H9 (cell line): ENCODE results near the gene PMIS2. TPM values are rescaled to one million over a fixed set of nuclear protein-coding genes. Genes with fewer than 3 reads are reported as not detected.

ENCODE experiments used
- DNase-seq: peaks from one replicate; pipeline ENCODE4 v3.0.0-alpha.2; 2017
- H2AFZ ChIP-seq: one replicate; pipeline ENCODE4 v1.6.1; 2013; ENCODE audit warnings: mild to moderate bottlenecking, low read length, control low read depth, moderate library complexity
- H2AK5ac ChIP-seq: 2 replicates; pipeline ENCODE4 v1.6.1; 2013; ENCODE audit warnings: low read length, control low read depth, mixed read lengths; ENCODE audit not compliant: insufficient read length
- H2BK120ac ChIP-seq: one replicate; pipeline ENCODE4 v1.6.1; 2013; ENCODE audit warnings: low read depth, mild to moderate bottlenecking, low read length, control low read depth, inconsistent platforms; ENCODE audit not compliant: poor library complexity, severe bottlenecking
- H2BK12ac ChIP-seq: 2 replicates; pipeline ENCODE4 v1.6.1; 2013; ENCODE audit warnings: low read length, control low read depth, mixed read lengths, low read depth; ENCODE audit not compliant: insufficient read length
- H2BK15ac ChIP-seq: 2 replicates; pipeline ENCODE4 v1.6.1; 2013; ENCODE audit warnings: low read depth, low read length, control low read depth
- H2BK20ac ChIP-seq: one replicate; pipeline ENCODE4 v1.6.1; 2013; ENCODE audit warnings: low read depth, mild to moderate bottlenecking, low read length, control low read depth, inconsistent platforms; ENCODE audit not compliant: poor library complexity, severe bottlenecking
- H2BK5ac ChIP-seq: 2 replicates; pipeline ENCODE4 v1.6.1; 2013; ENCODE audit warnings: low read length, control low read depth, mixed read lengths; ENCODE audit not compliant: insufficient read length
- H3K14ac ChIP-seq: 2 replicates; pipeline ENCODE4 v1.6.1; 2013; ENCODE audit warnings: low read length, control low read depth; ENCODE audit not compliant: insufficient read depth
- H3K18ac ChIP-seq: 2 replicates; pipeline ENCODE4 v1.6.1; 2013; ENCODE audit warnings: low read depth, mild to moderate bottlenecking, mixed read lengths, low read length, control low read depth; ENCODE audit not compliant: insufficient read length
- H3K23ac ChIP-seq: 2 replicates; pipeline ENCODE4 v1.6.1; 2013; ENCODE audit warnings: low read length, control low read depth, mixed read lengths, low read depth; ENCODE audit not compliant: insufficient read length
- H3K23me2 ChIP-seq: 2 replicates; pipeline ENCODE4 v1.6.1; 2013; ENCODE audit warnings: low read depth, mild to moderate bottlenecking, mixed read lengths, low read length, control low read depth; ENCODE audit not compliant: insufficient read length, poor library complexity, severe bottlenecking
- H3K27ac ChIP-seq: 2 replicates; pipeline ENCODE4 v1.5.1; 2013; ENCODE audit warnings: low read length, control low read depth, mixed read lengths, low read depth; ENCODE audit not compliant: insufficient read length
- H3K27me3 ChIP-seq: 2 replicates; pipeline ENCODE4 v1.6.1; 2013; ENCODE audit warnings: low read length, control low read depth, inconsistent platforms; ENCODE audit not compliant: insufficient read depth
- H3K4ac ChIP-seq: 2 replicates; pipeline ENCODE4 v1.6.1; 2013; ENCODE audit warnings: low read depth, mild to moderate bottlenecking, control low read depth, inconsistent platforms, low read length, moderate library complexity
- H3K4me1 ChIP-seq: 2 replicates; pipeline ENCODE4 v1.6.1; 2013; ENCODE audit warnings: low read length, control low read depth, inconsistent platforms; ENCODE audit not compliant: insufficient read depth
- H3K4me2 ChIP-seq: 2 replicates; pipeline ENCODE4 v1.6.1; 2013; ENCODE audit warnings: low read length, control low read depth, mixed read lengths; ENCODE audit not compliant: insufficient read length, insufficient read depth
- H3K56ac ChIP-seq: 2 replicates; pipeline ENCODE4 v1.6.1; 2013; ENCODE audit warnings: low read depth, mild to moderate bottlenecking, mixed read lengths, low read length, control low read depth; ENCODE audit not compliant: insufficient read length
- H3K79me1 ChIP-seq: 2 replicates; pipeline ENCODE4 v1.6.1; 2013; ENCODE audit warnings: low read depth, mild to moderate bottlenecking, moderate library complexity, low read length, control low read depth, inconsistent platforms; ENCODE audit not compliant: insufficient read depth, poor library complexity, severe bottlenecking
- H3K79me2 ChIP-seq: 2 replicates; pipeline ENCODE4 v1.6.1; 2013; ENCODE audit warnings: low read length, control low read depth, inconsistent platforms; ENCODE audit not compliant: insufficient read depth
- H3K9ac ChIP-seq: 2 replicates; pipeline ENCODE4 v1.6.1; 2013; ENCODE audit warnings: low read length, control low read depth, mixed read lengths; ENCODE audit not compliant: insufficient read length; ENCODE audit errors: extremely low read depth
- H3K9me3 ChIP-seq: one replicate; pipeline ENCODE4 v1.6.1; 2013; ENCODE audit warnings: low read depth, low read length, inconsistent platforms; ENCODE audit not compliant: control insufficient read depth
- H3T11ph ChIP-seq: one replicate; pipeline ENCODE4 v1.6.1; 2013; ENCODE audit warnings: mild to moderate bottlenecking, low read length, control low read depth, inconsistent platforms
- H4K20me1 ChIP-seq: one replicate; pipeline ENCODE4 v1.6.1; 2013; ENCODE audit not compliant: control insufficient read depth, insufficient read length, insufficient read depth
- H4K5ac ChIP-seq: 2 replicates; pipeline ENCODE4 v1.6.1; 2013; ENCODE audit warnings: low read depth, mild to moderate bottlenecking, mixed read lengths, low read length, control low read depth; ENCODE audit not compliant: insufficient read length
- H4K8ac ChIP-seq: replicated peaks from 2 replicates; pipeline ENCODE4 v1.6.1; 2013; ENCODE audit warnings: low read length, control low read depth, mixed read lengths, low read depth; ENCODE audit not compliant: insufficient read length
- H4K91ac ChIP-seq: 2 replicates; pipeline ENCODE4 v1.6.1; 2013; ENCODE audit warnings: low read depth, mild to moderate bottlenecking, moderate library complexity, mixed read lengths, low read length, control low read depth; ENCODE audit not compliant: insufficient read length
- H3K27ac Mint-ChIP-seq, 3 experiments: 2 replicates in 2 of 3; 3 replicates in 1 of 3; pipeline ENCODE4 v1.8.0; 2020 to 2021; ENCODE audit warnings: mixed read lengths in 3 of 3, mild to moderate bottlenecking in 1 of 3, moderate library complexity in 1 of 3
- H3K27me3 Mint-ChIP-seq: 2 replicates; pipeline ENCODE4 v1.8.0; 2021; ENCODE audit warnings: low read depth, mild to moderate bottlenecking, moderate library complexity, mixed read lengths
- H3K36me3 Mint-ChIP-seq, 3 experiments: 2 replicates in 2 of 3; 3 replicates in 1 of 3; pipeline ENCODE4 v1.8.0; 2020 to 2021; ENCODE audit warnings: low read depth in 3 of 3, mixed read lengths in 3 of 3; ENCODE audit not compliant: insufficient read depth in 1 of 3
- H3K4me1 Mint-ChIP-seq, 2 experiments: 2 replicates each; pipeline ENCODE4 v1.8.0; 2020; ENCODE audit warnings: mixed read lengths in 2 of 2
- H3K4me3 Mint-ChIP-seq, 2 experiments: 2 replicates in 1 of 2; 3 replicates in 1 of 2; pipeline ENCODE4 v1.8.0; 2020 to 2021; ENCODE audit warnings: mild to moderate bottlenecking in 2 of 2, mixed read lengths in 2 of 2, moderate library complexity in 1 of 2
- H3K9me3 Mint-ChIP-seq, 2 experiments: 2 replicates in 1 of 2; 3 replicates in 1 of 2; pipeline ENCODE4 v1.8.0; 2020; ENCODE audit warnings: mild to moderate bottlenecking in 2 of 2, mixed read lengths in 2 of 2, moderate library complexity in 1 of 2
- WGBS: extraction: QIAGEN DNeasy Blood & Tissue Kit; methylation state at CpG from one replicate; pipeline ENCODE4 v1.1.7; 2013; ENCODE audit warnings: missing lambda C conversion rate, low lambda C conversion rate, mixed read lengths; ENCODE audit not compliant: insufficient read length; ENCODE audit errors: extremely low coverage; 5-methylcytosine and 5-hydroxymethylcytosine counted together
- total RNA-seq: library from RNA; stranded (reverse); gene quantifications from 2 replicates; pipeline ENCODE4 v1.2.1, GENCODE V29; 2021
- TF ChIP-seq, protein P1 (sequence below): fragments of 200-600 bp; sonication (generic); conservative IDR thresholded peaks from 3 replicates; pipeline ENCODE4 v1.8.0; 2021; ENCODE audit warnings: antibody characterized with exemption, mild to moderate bottlenecking

The PMIS2 gene
- total RNA-seq, 1 experiment from 2014 or later: not detected

GRCh38 chr19:35545855-35546381 lies 40.1 kb upstream of the PMIS2 start:
- peaks cover 13% of the 10 kb centered on the region for H3K23me2 ChIP-seq
- peaks cover 15 to 68% (median 46%) of the 10 kb centered on the region in 3 experiments; a peak in 6 of 7 replicates for H3K36me3 Mint-ChIP-seq
- H3K56ac ChIP-seq: no peak overlapping the region
- H3K27me3 Mint-ChIP-seq: no peaks in the 10 kb centered on the region
- peak overlapping the region; percentile 90 for H3K4me2 ChIP-seq
- H4K8ac ChIP-seq: no peak overlapping the region
- no peak for DNase-seq
- peaks cover 6% of the 10 kb centered on the region; the same call in 1 of the 2 replicates for H3K4me1 ChIP-seq
- H3K9me3 ChIP-seq: no peaks in the 10 kb centered on the region
- peak overlapping the region; percentile 42 for H3K14ac ChIP-seq
- H3K4me3 Mint-ChIP-seq: peak overlapping the region; percentile 95 to 97
- peaks cover 24 to 28% of the 10 kb centered on the region in 2 experiments for H3K4me1 Mint-ChIP-seq
- no peaks in the 10 kb centered on the region for H4K20me1 ChIP-seq
- H3K18ac ChIP-seq: peak overlapping the region; percentile 80
- no CpG with 5 or more reads among the region's 27 CpGs for WGBS
- no peak overlapping the region for H3K23ac ChIP-seq
- H4K5ac ChIP-seq: no peak overlapping the region
- H3K9me3 Mint-ChIP-seq: no peaks in the 10 kb centered on the region
- no peaks in the 10 kb centered on the region for H3K27me3 ChIP-seq
- H3K9ac ChIP-seq: peak overlapping the region; percentile 80
- no peak overlapping the region for H3K4ac ChIP-seq
- H2AK5ac ChIP-seq: no peak overlapping the region
- H2BK120ac ChIP-seq: no peak overlapping the region
- H4K91ac ChIP-seq: no peak overlapping the region
- no peak overlapping the region for H2BK5ac ChIP-seq
- H2BK20ac ChIP-seq: no peak overlapping the region
- TF ChIP-seq, protein P1, sequence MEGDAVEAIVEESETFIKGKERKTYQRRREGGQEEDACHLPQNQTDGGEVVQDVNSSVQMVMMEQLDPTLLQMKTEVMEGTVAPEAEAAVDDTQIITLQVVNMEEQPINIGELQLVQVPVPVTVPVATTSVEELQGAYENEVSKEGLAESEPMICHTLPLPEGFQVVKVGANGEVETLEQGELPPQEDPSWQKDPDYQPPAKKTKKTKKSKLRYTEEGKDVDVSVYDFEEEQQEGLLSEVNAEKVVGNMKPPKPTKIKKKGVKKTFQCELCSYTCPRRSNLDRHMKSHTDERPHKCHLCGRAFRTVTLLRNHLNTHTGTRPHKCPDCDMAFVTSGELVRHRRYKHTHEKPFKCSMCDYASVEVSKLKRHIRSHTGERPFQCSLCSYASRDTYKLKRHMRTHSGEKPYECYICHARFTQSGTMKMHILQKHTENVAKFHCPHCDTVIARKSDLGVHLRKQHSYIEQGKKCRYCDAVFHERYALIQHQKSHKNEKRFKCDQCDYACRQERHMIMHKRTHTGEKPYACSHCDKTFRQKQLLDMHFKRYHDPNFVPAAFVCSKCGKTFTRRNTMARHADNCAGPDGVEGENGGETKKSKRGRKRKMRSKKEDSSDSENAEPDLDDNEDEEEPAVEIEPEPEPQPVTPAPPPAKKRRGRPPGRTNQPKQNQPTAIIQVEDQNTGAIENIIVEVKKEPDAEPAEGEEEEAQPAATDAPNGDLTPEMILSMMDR: no peak
- H3K27ac Mint-ChIP-seq: peak overlapping the region in 2 of 3 experiments; percentile 67 to 92; a peak in 2 of 7 replicates
- H3K79me2 ChIP-seq: peaks cover 5% of the 10 kb centered on the region; the same call in 1 of the 2 replicates
- no peak overlapping the region for H3K27ac ChIP-seq
- no peak overlapping the region for H2BK12ac ChIP-seq
- no peak overlapping the region for H3T11ph ChIP-seq
- H2BK15ac ChIP-seq: no peak overlapping the region
- H2AFZ ChIP-seq: no peak overlapping the region
- no peaks in the 10 kb centered on the region for H3K79me1 ChIP-seq
